GM20000 (cell line): ENCODE data around the gene NKX2-3.

ENCODE experiments used
- DNase-seq: peaks from one replicate; pipeline ENCODE4 v3.0.0; 2012; ENCODE audit warnings: low spot score
- CTCF ChIP-seq: IDR thresholded peaks from 2 replicates; pipeline ENCODE4 v1.5.1; 2012; ENCODE audit warnings: mild to moderate bottlenecking, control low read depth; ENCODE audit errors: extremely low read depth, missing control alignments

NKX2-3 gene

GRCh38 chr10:99507265-99507664 lies 25.5 kb upstream of the NKX2-3 start:
- no peak for TF ChIP-seq CTCF
- DNase-seq = no peak

GRCh38 chr10:99513061-99513460 lies 19.7 kb upstream of the NKX2-3 start:
- no peak for DNase-seq
- no peak for TF ChIP-seq CTCF

- no peak for TF ChIP-seq CTCF
- no peak for DNase-seq
Observed at GRCh38 chr10:99519690-99520039, 13.1 kb upstream of the NKX2-3 start.

- no peak for DNase-seq
- no peak for TF ChIP-seq CTCF
Observed at GRCh38 chr10:99520040-99520846, 12.5 kb upstream of the NKX2-3 start.

- TF ChIP-seq CTCF = no peak
- DNase-seq = no peak
Observed at GRCh38 chr10:99520847-99521764, 11.6 kb upstream of the NKX2-3 start.

- no peak for TF ChIP-seq CTCF
- DNase-seq = no peak
Observed at GRCh38 chr10:99521765-99522469, 10.8 kb upstream of the NKX2-3 start.
